Measurements from ENCODE around the gene NRG2. TPM values are rescaled to one million over a fixed set of nuclear protein-coding genes. Genes with fewer than 3 reads are reported as not detected.

NRG2 gene
- total RNA-seq, 1 donor from 2014 or later = 0.81 TPM

DNA sequence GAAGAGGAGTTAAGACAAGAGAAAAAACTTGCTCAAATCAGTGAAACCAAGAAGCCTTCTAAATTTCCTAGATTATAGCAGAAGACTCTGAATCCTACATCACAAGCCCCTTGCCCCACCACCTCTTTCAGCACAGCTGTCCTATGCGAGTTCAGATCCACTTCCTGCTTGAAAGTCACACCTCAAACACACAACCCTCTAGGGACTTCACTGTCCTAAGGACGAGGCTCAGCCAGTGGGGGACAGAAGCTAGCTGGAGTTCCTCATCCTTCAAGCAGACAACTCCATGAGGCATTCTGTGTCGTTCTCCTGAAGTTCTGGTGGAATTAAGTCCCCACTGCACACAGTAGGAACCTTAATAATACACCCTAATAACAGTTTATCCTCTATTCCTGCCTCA lies 44.3 kb downstream of the NRG2 start:
- Mint-ChIP-seq H3K4me3 (ENCODE audit: unreplicated experiment) (no peak overlapping the region), H3K4me1 (ENCODE audit: low read depth, unreplicated experiment) (no peaks in the 10 kb centered on the region), H3K27ac (ENCODE audit: unreplicated experiment) (no peak overlapping the region), H3K9me3 (ENCODE audit: unreplicated experiment) (no peaks in the 10 kb centered on the region), H3K36me3 (ENCODE audit: unreplicated experiment) (no peaks in the 10 kb centered on the region), H3K27me3 (ENCODE audit: unreplicated experiment) (peaks cover 3% of the 10 kb centered on the region)
- TF ChIP-seq, protein P1, sequence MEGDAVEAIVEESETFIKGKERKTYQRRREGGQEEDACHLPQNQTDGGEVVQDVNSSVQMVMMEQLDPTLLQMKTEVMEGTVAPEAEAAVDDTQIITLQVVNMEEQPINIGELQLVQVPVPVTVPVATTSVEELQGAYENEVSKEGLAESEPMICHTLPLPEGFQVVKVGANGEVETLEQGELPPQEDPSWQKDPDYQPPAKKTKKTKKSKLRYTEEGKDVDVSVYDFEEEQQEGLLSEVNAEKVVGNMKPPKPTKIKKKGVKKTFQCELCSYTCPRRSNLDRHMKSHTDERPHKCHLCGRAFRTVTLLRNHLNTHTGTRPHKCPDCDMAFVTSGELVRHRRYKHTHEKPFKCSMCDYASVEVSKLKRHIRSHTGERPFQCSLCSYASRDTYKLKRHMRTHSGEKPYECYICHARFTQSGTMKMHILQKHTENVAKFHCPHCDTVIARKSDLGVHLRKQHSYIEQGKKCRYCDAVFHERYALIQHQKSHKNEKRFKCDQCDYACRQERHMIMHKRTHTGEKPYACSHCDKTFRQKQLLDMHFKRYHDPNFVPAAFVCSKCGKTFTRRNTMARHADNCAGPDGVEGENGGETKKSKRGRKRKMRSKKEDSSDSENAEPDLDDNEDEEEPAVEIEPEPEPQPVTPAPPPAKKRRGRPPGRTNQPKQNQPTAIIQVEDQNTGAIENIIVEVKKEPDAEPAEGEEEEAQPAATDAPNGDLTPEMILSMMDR (IDR thresholded peaks at IDR 0.05; ENCODE audit: partially characterized antibody, unreplicated experiment) = no peak
- no peak for DNase-seq

DNA sequence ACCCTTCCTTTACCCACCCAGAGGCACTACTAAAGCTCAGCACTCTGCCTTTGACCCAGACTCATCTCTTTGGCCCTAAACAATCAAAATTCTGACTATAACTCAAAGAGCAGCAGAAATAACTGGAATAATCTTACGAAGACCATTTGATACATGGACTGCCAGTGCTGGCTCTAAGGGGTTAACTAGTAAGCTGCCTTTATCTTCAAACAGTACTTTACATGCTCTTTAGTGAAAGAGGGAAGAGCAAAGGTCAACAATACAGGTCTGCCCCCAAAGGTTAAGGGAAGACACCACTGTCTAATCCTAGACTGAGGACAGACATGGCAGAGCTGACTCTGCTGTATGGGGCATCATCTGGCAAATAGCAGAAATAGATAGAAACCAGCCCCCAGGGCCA lies 45.8 kb downstream of the NRG2 start:
- no peaks in the 10 kb centered on the region for H3K36me3 Mint-ChIP-seq (ENCODE audit: unreplicated experiment)
- H3K9me3 Mint-ChIP-seq (ENCODE audit: unreplicated experiment) = no peaks in the 10 kb centered on the region
- H3K4me1 Mint-ChIP-seq (ENCODE audit: low read depth, unreplicated experiment) = no peaks in the 10 kb centered on the region
- no peak overlapping the region for H3K27ac Mint-ChIP-seq (ENCODE audit: unreplicated experiment)
- H3K4me3 Mint-ChIP-seq (ENCODE audit: unreplicated experiment) = no peak overlapping the region
- DNase-seq = no peak
- H3K27me3 Mint-ChIP-seq (ENCODE audit: unreplicated experiment) = peaks cover 3% of the 10 kb centered on the region
- TF ChIP-seq, protein P1 (IDR thresholded peaks at IDR 0.05; ENCODE audit: partially characterized antibody, unreplicated experiment) = no peak

DNA sequence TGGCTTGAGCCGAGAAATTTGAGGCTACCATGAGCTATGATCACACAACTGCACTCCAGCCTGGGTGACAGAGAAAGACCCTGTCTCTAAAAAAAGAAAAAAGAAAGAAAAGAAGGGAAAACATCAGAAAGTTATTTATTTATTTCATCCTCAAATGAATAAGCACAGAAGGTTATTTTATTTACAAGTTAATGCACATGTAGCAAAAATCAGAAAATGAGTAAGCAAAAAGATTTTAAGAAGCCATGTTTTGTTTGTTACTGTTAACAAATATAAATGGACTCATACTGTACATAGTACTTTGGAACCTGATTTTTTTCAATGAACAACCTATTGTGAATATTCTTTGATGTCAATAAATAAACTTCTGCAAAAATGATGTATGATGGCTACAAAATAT lies 47.2 kb downstream of the NRG2 start:
- peaks cover 2% of the 10 kb centered on the region for H3K27me3 Mint-ChIP-seq (ENCODE audit: unreplicated experiment)
- no peak overlapping the region for H3K27ac Mint-ChIP-seq (ENCODE audit: unreplicated experiment)
- H3K4me3 Mint-ChIP-seq (ENCODE audit: unreplicated experiment) = no peak overlapping the region

DNA sequence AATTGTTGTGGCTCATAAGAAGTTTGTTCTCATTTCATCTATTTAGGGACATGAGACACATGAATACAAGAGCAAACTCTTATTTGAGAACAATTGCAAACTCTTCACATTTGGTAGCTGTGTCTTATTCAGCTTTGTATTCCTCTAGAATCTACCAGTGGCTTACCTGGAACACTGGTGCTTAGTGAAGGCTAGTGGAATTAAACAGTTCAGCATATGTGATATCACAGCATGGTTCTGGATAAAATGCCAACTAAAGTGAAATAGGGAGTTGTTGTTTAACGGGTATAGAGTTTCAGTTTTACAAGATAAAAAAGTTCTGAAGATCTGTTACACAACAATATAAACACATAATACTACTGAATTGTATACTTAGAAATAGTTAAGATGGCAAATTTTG lies 48.9 kb downstream of the NRG2 start:
- H3K4me3 Mint-ChIP-seq (ENCODE audit: unreplicated experiment) = no peak overlapping the region
- H3K36me3 Mint-ChIP-seq (ENCODE audit: unreplicated experiment) = no peaks in the 10 kb centered on the region
- no peaks in the 10 kb centered on the region for H3K9me3 Mint-ChIP-seq (ENCODE audit: unreplicated experiment)
- no peak for DNase-seq
- no peak overlapping the region for H3K27ac Mint-ChIP-seq (ENCODE audit: unreplicated experiment)
- TF ChIP-seq, protein P1 (IDR thresholded peaks at IDR 0.05; ENCODE audit: partially characterized antibody, unreplicated experiment) = no peak
- no peaks in the 10 kb centered on the region for H3K4me1 Mint-ChIP-seq (ENCODE audit: low read depth, unreplicated experiment)
- peaks cover 2% of the 10 kb centered on the region for H3K27me3 Mint-ChIP-seq (ENCODE audit: unreplicated experiment)

More for the DNA sequence above, 47.2 kb downstream of the NRG2 start:
- Mint-ChIP-seq H3K36me3 (ENCODE audit: unreplicated experiment) (no peaks in the 10 kb centered on the region), H3K9me3 (ENCODE audit: unreplicated experiment) (no peaks in the 10 kb centered on the region), H3K4me1 (ENCODE audit: low read depth, unreplicated experiment) (no peaks in the 10 kb centered on the region)
- DNase-seq = no peak
- TF ChIP-seq, protein P1 (IDR thresholded peaks at IDR 0.05; ENCODE audit: partially characterized antibody, unreplicated experiment) = no peak

DNA sequence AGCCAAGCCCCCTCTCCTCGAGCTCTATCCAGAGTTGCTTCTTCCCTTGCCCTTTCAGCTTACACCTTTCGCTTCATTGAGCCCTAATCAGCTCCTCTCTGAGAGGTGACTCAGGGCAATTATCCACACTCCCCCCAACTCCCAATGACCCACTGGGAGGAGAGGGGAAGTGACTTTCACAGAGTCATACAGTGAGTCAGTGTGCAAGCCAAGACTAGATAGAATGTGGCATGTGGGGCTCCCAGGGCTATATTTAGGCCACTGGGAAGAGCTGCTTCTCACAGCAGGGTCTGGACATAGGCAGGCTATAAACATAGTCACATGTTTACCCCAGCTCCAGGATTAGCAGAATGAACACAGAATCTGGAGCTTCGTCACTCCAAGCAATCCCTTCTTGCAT lies 57.4 kb downstream of the NRG2 start:
- Mint-ChIP-seq H3K27ac (ENCODE audit: unreplicated experiment) (no peak overlapping the region), H3K4me1 (ENCODE audit: low read depth, unreplicated experiment) (no peaks in the 10 kb centered on the region), H3K9me3 (ENCODE audit: unreplicated experiment) (peaks cover 1% of the 10 kb centered on the region), H3K27me3 (ENCODE audit: unreplicated experiment) (peaks cover under 1% of the 10 kb centered on the region), H3K36me3 (ENCODE audit: unreplicated experiment) (no peaks in the 10 kb centered on the region), H3K4me3 (ENCODE audit: unreplicated experiment) (no peak overlapping the region)
- no peak for DNase-seq
- TF ChIP-seq, protein P1 (IDR thresholded peaks at IDR 0.05; ENCODE audit: partially characterized antibody, unreplicated experiment) = no peak
